Thoracic aorta (tissue), 2 donors: ENCODE data around the gene LYPD6B. TPM values are rescaled to one million over a fixed set of nuclear protein-coding genes. Genes with fewer than 3 reads are reported as not detected.

Experiments
- ATAC-seq: fragments of 150-250 bp; one replicate; pipeline ENCODE4 v1.8.0; 2017; ENCODE audit warnings: low read depth; ENCODE audit not compliant: insufficient number of reproducible peaks, low FRiP score
- DNase-seq: peaks from one replicate; pipeline ENCODE4 v3.0.0-alpha.2; 2020; ENCODE audit warnings: low spot score
- H3K27ac ChIP-seq, 2 donors: fragments of 200-600 bp; sonication (generic); 1 replicate in 1 of 2; 2 replicates in 1 of 2; pipeline ENCODE4 v1.5.1; 2016; ENCODE audit warnings: mild to moderate bottlenecking in 2 of 2, moderate library complexity in 2 of 2
- H3K27me3 ChIP-seq: fragments of 200-600 bp; sonication (generic); replicated peaks from 2 replicates; pipeline ENCODE4 v1.6.0; 2016; ENCODE audit warnings: mild to moderate bottlenecking; ENCODE audit not compliant: insufficient read depth
- H3K36me3 ChIP-seq: fragments of 200-600 bp; sonication (generic); one replicate; pipeline ENCODE4 v1.5.1; 2016
- H3K4me1 ChIP-seq, 2 donors: fragments of 200-600 bp; sonication (generic); 1 replicate in 1 of 2; 2 replicates in 1 of 2; pipeline versions ENCODE4 v1.5.1 to v1.6.0; 2016; ENCODE audit warnings: low read depth in 2 of 2, mild to moderate bottlenecking in 1 of 2; ENCODE audit not compliant: control insufficient read depth in 1 of 2
- H3K4me3 ChIP-seq: fragments of 200-600 bp; sonication (generic); 2 replicates; pipeline ENCODE4 v1.5.1; 2016; ENCODE audit warnings: mild to moderate bottlenecking
- H3K9me3 ChIP-seq: fragments of 200-600 bp; sonication (generic); 2 replicates; pipeline ENCODE4 v1.5.1; 2016
- CTCF ChIP-seq: fragments of 200-600 bp; sonication (generic); IDR thresholded peaks from one replicate; pipeline ENCODE4 v1.5.1; 2019; ENCODE audit warnings: antibody characterized with exemption
- total RNA-seq, 2 donors: library from RNA; depleted of rRNA; stranded (reverse); fragments of >200 nt; gene quantifications; one replicate each; pipeline versions ENCODE4 v1.1.0 to v1.2.3, GENCODE V29; 2016

LYPD6B gene
- total RNA-seq, 2 donors from 2014 or later = not detected

GRCh38 chr2:149221002-149221401, 182.5 kb downstream of the LYPD6B start:
- no peak for DNase-seq
- no peaks in the 10 kb centered on the region for H3K9me3 ChIP-seq
- ATAC-seq = no peak
- H3K36me3 ChIP-seq = no peaks in the 10 kb centered on the region
- TF ChIP-seq CTCF = no peak
- H3K4me1 ChIP-seq = no peaks in the 10 kb centered on the region
- H3K27ac ChIP-seq = no peak overlapping the region
- no peaks in the 10 kb centered on the region for H3K27me3 ChIP-seq
- H3K4me3 ChIP-seq = no peak overlapping the region

- no peak for TF ChIP-seq CTCF
- H3K27me3 ChIP-seq = no peaks in the 10 kb centered on the region
- DNase-seq = no peak
- H3K4me3 ChIP-seq = no peak overlapping the region
- H3K36me3 ChIP-seq = no peaks in the 10 kb centered on the region
- H3K27ac ChIP-seq = no peak overlapping the region
- no peaks in the 10 kb centered on the region for H3K4me1 ChIP-seq
- H3K9me3 ChIP-seq = no peaks in the 10 kb centered on the region
- no peak for ATAC-seq
Observed at GRCh38 chr2:149221898-149222297, 183.4 kb downstream of the LYPD6B start.

GRCh38 chr2:149223472-149224095, 185.1 kb downstream of the LYPD6B start:
- Histone ChIP-seq H3K36me3 (no peaks in the 10 kb centered on the region), H3K27ac (no peak overlapping the region), H3K9me3 (no peaks in the 10 kb centered on the region), H3K4me3 (no peak overlapping the region), H3K4me1 (no peaks in the 10 kb centered on the region), H3K27me3 (no peaks in the 10 kb centered on the region)
- no peak for ATAC-seq
- TF ChIP-seq CTCF = no peak
- no peak for DNase-seq

- no peak for TF ChIP-seq CTCF
- Histone ChIP-seq H3K4me1 (no peaks in the 10 kb centered on the region), H3K27me3 (no peaks in the 10 kb centered on the region), H3K27ac (no peak overlapping the region), H3K36me3 (no peaks in the 10 kb centered on the region), H3K9me3 (no peaks in the 10 kb centered on the region), H3K4me3 (no peak overlapping the region)
- no peak for ATAC-seq
- DNase-seq = no peak
Observed at GRCh38 chr2:149224543-149224942, 186.0 kb downstream of the LYPD6B start.

- no peaks in the 10 kb centered on the region for H3K4me1 ChIP-seq
- DNase-seq (no peak), ATAC-seq (no peak)
- no peaks in the 10 kb centered on the region for H3K9me3 ChIP-seq
- H3K4me3 ChIP-seq = no peak overlapping the region
- no peaks in the 10 kb centered on the region for H3K36me3 ChIP-seq
- H3K27me3 ChIP-seq = no peaks in the 10 kb centered on the region
- TF ChIP-seq CTCF = no peak
- no peak overlapping the region for H3K27ac ChIP-seq
Observed at GRCh38 chr2:149225446-149225845, 186.9 kb downstream of the LYPD6B start.
